Sigmoid colon (tissue), 7 donors: ENCODE measurements around the gene PPP1R9B. TPM values are rescaled to one million over a fixed set of nuclear protein-coding genes. Genes with fewer than 3 reads are reported as not detected.

Experiments
- DNase-seq: peaks from one replicate; pipeline ENCODE4 v3.0.0-alpha.2; 2019
- H3K27ac ChIP-seq, 4 donors: fragments of 200-600 bp; sonication (generic); one replicate each; pipeline ENCODE4 v1.5.1; 2016 to 2019; ENCODE audit warnings: mild to moderate bottlenecking in 1 of 4
- H3K27me3 ChIP-seq, 3 donors: fragments of 200-600 bp; sonication (generic); one replicate each; pipeline ENCODE4 v1.5.1; 2019; ENCODE audit warnings: mild to moderate bottlenecking in 1 of 3
- H3K36me3 ChIP-seq, 4 donors: fragments of 200-600 bp; sonication (generic); one replicate each; pipeline ENCODE4 v1.5.1; 2016 to 2019
- H3K4me1 ChIP-seq, 4 donors: fragments of 200-600 bp; sonication (generic); one replicate each; pipeline ENCODE4 v1.5.1; 2017 to 2019
- H3K4me3 ChIP-seq, 4 donors: fragments of 200-600 bp; sonication (generic); one replicate each; pipeline ENCODE4 v1.5.1; 2017 to 2019; ENCODE audit warnings: mild to moderate bottlenecking in 2 of 4, moderate library complexity in 1 of 4
- H3K9me3 ChIP-seq, 4 donors: fragments of 200-600 bp in 3 of 4; sonication (generic) in 3 of 4; one replicate each; pipeline versions ENCODE4 v1.5.1 to v1.6.1; 2013 to 2019
- CTCF ChIP-seq, 4 experiments: fragments of 450-650 bp in 3 of 4; fragments of 200-600 bp in 1 of 4; IDR thresholded peaks; one replicate each; pipeline ENCODE4 v1.5.1; 2016 to 2019; ENCODE audit warnings: antibody characterized with exemption in 4 of 4, mild to moderate bottlenecking in 3 of 4, moderate library complexity in 2 of 4
- EP300 ChIP-seq, 4 donors: sonication (generic); formaldehyde crosslinking; IDR thresholded peaks; one replicate each; pipeline ENCODE4 v1.6.1; 2017; ENCODE audit warnings: antibody characterized with exemption in 4 of 4
- POLR2A ChIP-seq, 2 donors: fragments of 450-650 bp; IDR thresholded peaks; one replicate each; pipeline ENCODE4 v1.6.1; 2016; ENCODE audit warnings: antibody characterized with exemption in 2 of 2, mild to moderate bottlenecking in 2 of 2, moderate library complexity in 2 of 2
- POLR2AphosphoS5 ChIP-seq, 4 donors: sonication (generic); formaldehyde crosslinking; IDR thresholded peaks; one replicate each; pipeline ENCODE4 v1.6.1; 2017; ENCODE audit warnings: antibody characterized with exemption in 4 of 4
- WGBS, 2 donors: extraction: QIAGEN DNeasy Blood & Tissue Kit; methylation state at CpG; one replicate each; pipeline ENCODE4 v1.1.7; 2013; 5-methylcytosine and 5-hydroxymethylcytosine counted together
- intact Hi-C: fragments of 100-400 bp; cut with DNase I; formaldehyde crosslinking; loops from one replicate; pipeline ENCODE4 v1.15.1; 2023
- polyA plus RNA-seq, 3 donors: library from polyadenylated mRNA; stranded (reverse); fragments of 200-250 nt; gene quantifications; one replicate each; pipeline ENCODE4 v1.2.3, GENCODE V29; 2013
- total RNA-seq, 4 donors: library from RNA; depleted of rRNA; stranded (reverse); fragments of >200 nt; gene quantifications; one replicate each; pipeline ENCODE4 v1.1.0, GENCODE V29; 2016
- donor health status: healthy with polysubstance abuse.
- donor health status: Bipolar disorder and iron deficiency.
- donor health status: healthy.

PPP1R9B gene
- total and polyA plus RNA-seq, 7 donors = 9.0 to 38.7 (median 16.8) TPM

- Histone ChIP-seq H3K36me3 (peaks cover 0 to 15% (median 11%) of the 10 kb centered on the region in 4 donors), H3K4me1 (peaks cover 0 to 56% (median 41%) of the 10 kb centered on the region in 4 donors), H3K4me3 (peak overlapping the region in 3 of 4 donors; percentile 51 to 61 (median 59)), H3K27ac (peak overlapping the region in 1 of 4 donors; percentile 33), H3K9me3 (no peaks in the 10 kb centered on the region), H3K27me3 (peaks cover 7 to 25% (median 10%) of the 10 kb centered on the region in 3 donors)
- 29 to 52% methylated on average over 19 of the region's 19 CpGs for WGBS, 2 donors
- no peak for DNase-seq
- intact Hi-C loops = no loop called here
- TF ChIP-seq POLR2AphosphoS5 (IDR thresholded peaks at IDR 0.05) (no peak), EP300 (IDR thresholded peaks at IDR 0.05) (no peak), POLR2A (IDR thresholded peaks at IDR 0.05) (no peak), CTCF (IDR thresholded peaks at IDR 0.05) (no peak)
These were observed 19.7 kb downstream of the PPP1R9B start for GRCh38 chr17:50130559-50131305.

- Histone ChIP-seq H3K9me3 (no peaks in the 10 kb centered on the region), H3K27me3 (peaks cover 7 to 25% (median 10%) of the 10 kb centered on the region in 3 donors), H3K4me1 (peaks cover 0 to 56% (median 41%) of the 10 kb centered on the region in 4 donors), H3K4me3 (peak within 1 kb of the TSS; percentile 9 to 61 (median 55)), H3K36me3 (peaks cover 0 to 8% (median 4%) of the 10 kb centered on the region in 4 donors), H3K27ac (peak within 1 kb of the TSS in 1 of 4 donors; percentile 33)
- WGBS, 2 donors = 1 to 2% methylated on average over 79 to 83 of the region's 84 CpGs
- intact Hi-C loops = no loop called here
- no peak for DNase-seq
- TF ChIP-seq POLR2A (IDR thresholded peaks at IDR 0.05) (no peak), POLR2AphosphoS5 (IDR thresholded peaks at IDR 0.05) (no peak), CTCF (IDR thresholded peaks at IDR 0.05) (no peak), EP300 (IDR thresholded peaks at IDR 0.05) (no peak)
These were observed 20.5 kb downstream of the PPP1R9B start, which contains the start of gene SAMD14 for GRCh38 chr17:50129728-50130558. TSS of gene SAMD14 (minus strand) at chr17:50130160. CDS start at chr17:50124959, 5,201 bp downstream.

GRCh38 chr17:50129353-50129727 is 21.1 kb downstream of the PPP1R9B start:
- whole genome bisulfite sequencing, 2 donors = 1 to 2% methylated on average over 31 of the region's 31 CpGs
- peaks cover 0 to 50% (median 41%) of the 10 kb centered on the region in 4 donors for H3K4me1 ChIP-seq
- TF ChIP-seq CTCF (IDR thresholded peaks at IDR 0.05) (no peak), POLR2AphosphoS5 (IDR thresholded peaks at IDR 0.05) (no peak), EP300 (IDR thresholded peaks at IDR 0.05) (no peak), POLR2A (IDR thresholded peaks at IDR 0.05) (no peak)

GRCh38 chr17:50128441-50129352 is 21.8 kb downstream of the PPP1R9B start:
- Histone ChIP-seq H3K27me3 (peaks cover 7 to 25% (median 10%) of the 10 kb centered on the region in 3 donors), H3K27ac (peak overlapping the region in 1 of 4 donors; percentile 33), H3K4me3 (peak overlapping the region; percentile 8 to 61 (median 55)), H3K36me3 (no peaks in the 10 kb centered on the region), H3K9me3 (no peaks in the 10 kb centered on the region), H3K4me1 (peaks cover 0 to 49% (median 38%) of the 10 kb centered on the region in 4 donors)
- intact Hi-C loops = no loop called here
- DNase-seq = no peak
- TF ChIP-seq CTCF (IDR thresholded peaks at IDR 0.05) (no peak), EP300 (IDR thresholded peaks at IDR 0.05) (no peak), POLR2A (IDR thresholded peaks at IDR 0.05) (no peak), POLR2AphosphoS5 (IDR thresholded peaks at IDR 0.05) (no peak)
- WGBS, 2 donors = 7 to 12% methylated on average over 32 of the region's 32 CpGs

More at GRCh38 chr17:50129353-50129727, 21.1 kb downstream of the PPP1R9B start:
- intact Hi-C loops = no loop called here
- no peak for DNase-seq
- Histone ChIP-seq H3K4me3 (peak overlapping the region; percentile 8 to 61 (median 55)), H3K9me3 (no peaks in the 10 kb centered on the region), H3K36me3 (peaks cover 0 to 2% (median under 1%) of the 10 kb centered on the region in 4 donors), H3K27ac (peak overlapping the region in 1 of 4 donors; percentile 33), H3K27me3 (peaks cover 7 to 25% (median 10%) of the 10 kb centered on the region in 3 donors)
